ENCODE measurements around the gene GALNT12. TPM values are rescaled to one million over a fixed set of nuclear protein-coding genes. Genes with fewer than 3 reads are reported as not detected.

The GALNT12 gene
- total and polyA plus RNA-seq, 2 experiments from 2014 or later, result 4.2 to 19.7 TPM

DNA sequence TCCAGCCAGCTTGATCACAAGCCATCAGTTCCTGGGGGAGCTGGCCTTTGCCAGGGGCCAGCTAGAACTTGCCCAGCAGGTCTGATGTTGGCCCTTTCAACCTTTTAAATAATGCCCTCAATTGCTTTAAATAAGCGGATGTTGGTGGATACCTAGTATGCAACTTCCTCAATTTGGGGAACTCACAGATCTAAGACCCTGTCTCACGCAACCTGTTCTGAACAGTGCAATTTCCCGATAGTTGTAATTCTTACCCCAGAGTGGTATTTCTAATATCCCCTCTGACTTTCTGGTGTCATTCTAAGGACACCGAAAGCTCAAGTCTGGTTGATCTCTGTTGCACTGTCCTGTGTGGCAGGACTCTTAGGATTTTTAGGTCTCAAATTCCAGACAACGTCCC, 23.1 kb downstream of the GALNT12 start:
- Histone ChIP-seq H3K4me1 (ENCODE audit: low read depth) (peaks cover 9% of the 10 kb centered on the region), H3K36me3 (no peaks in the 10 kb centered on the region), H3K9me3 (ENCODE audit: low read depth) (no peaks in the 10 kb centered on the region), H3K4me3 (no peak overlapping the region), H3K27me3 (no peaks in the 10 kb centered on the region), H3K27ac (no peak overlapping the region)
- TF ChIP-seq, protein P1, sequence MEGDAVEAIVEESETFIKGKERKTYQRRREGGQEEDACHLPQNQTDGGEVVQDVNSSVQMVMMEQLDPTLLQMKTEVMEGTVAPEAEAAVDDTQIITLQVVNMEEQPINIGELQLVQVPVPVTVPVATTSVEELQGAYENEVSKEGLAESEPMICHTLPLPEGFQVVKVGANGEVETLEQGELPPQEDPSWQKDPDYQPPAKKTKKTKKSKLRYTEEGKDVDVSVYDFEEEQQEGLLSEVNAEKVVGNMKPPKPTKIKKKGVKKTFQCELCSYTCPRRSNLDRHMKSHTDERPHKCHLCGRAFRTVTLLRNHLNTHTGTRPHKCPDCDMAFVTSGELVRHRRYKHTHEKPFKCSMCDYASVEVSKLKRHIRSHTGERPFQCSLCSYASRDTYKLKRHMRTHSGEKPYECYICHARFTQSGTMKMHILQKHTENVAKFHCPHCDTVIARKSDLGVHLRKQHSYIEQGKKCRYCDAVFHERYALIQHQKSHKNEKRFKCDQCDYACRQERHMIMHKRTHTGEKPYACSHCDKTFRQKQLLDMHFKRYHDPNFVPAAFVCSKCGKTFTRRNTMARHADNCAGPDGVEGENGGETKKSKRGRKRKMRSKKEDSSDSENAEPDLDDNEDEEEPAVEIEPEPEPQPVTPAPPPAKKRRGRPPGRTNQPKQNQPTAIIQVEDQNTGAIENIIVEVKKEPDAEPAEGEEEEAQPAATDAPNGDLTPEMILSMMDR (IDR thresholded peaks at IDR 0.05; ENCODE audit: low read depth, low read length), result no peak
- no peak for DNase-seq (ENCODE audit: low read depth in 1 of 2, low spot score in 1 of 2)

DNA sequence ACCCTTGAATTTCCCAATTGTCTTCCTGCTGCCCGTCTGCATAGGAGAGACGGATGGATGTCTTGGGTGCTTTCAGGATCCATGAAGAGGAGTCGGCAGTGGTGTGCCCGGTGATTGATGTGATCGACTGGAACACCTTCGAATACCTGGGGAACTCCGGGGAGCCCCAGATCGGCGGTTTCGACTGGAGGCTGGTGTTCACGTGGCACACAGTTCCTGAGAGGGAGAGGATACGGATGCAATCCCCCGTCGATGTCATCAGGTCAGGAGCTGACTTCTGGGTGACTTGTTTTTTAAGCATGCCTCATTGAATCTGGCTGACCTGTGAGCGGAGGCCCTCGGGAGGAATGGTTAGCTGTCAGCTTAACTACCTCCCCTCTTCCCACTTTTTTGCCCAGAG, 24.2 kb downstream of the GALNT12 start:
- Histone ChIP-seq H3K36me3 (no peaks in the 10 kb centered on the region), H3K9me3 (ENCODE audit: low read depth) (no peaks in the 10 kb centered on the region), H3K4me3 (no peak overlapping the region), H3K27ac (no peak overlapping the region), H3K27me3 (no peaks in the 10 kb centered on the region), H3K4me1 (ENCODE audit: low read depth) (peaks cover 9% of the 10 kb centered on the region)
- DNase-seq (ENCODE audit: low read depth in 1 of 2, low spot score in 1 of 2), result no peak
- TF ChIP-seq, protein P1 (IDR thresholded peaks at IDR 0.05; ENCODE audit: low read depth, low read length), result no peak

DNA sequence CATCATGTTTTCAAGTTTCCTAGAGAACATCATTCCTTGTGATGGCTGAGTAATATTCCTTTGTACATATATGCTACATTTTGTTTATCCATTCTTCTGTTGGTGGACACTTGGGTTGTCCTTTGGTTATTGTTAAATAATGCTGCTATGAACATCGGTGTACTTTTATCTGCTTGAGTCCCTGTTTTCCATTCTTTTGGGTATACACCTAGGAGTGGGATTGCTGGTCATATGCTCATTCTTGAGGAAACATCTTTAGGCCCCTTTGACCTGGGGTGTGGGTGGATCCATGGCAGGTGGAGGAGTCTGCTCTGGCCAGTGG, 25.3 kb downstream of the GALNT12 start:
- TF ChIP-seq, protein P1 (IDR thresholded peaks at IDR 0.05; ENCODE audit: low read depth, low read length), result no peak
- H3K27ac ChIP-seq, result peak overlapping the region; percentile 55
- no peak overlapping the region for H3K4me3 ChIP-seq
- no peaks in the 10 kb centered on the region for H3K27me3 ChIP-seq
- peaks cover 9% of the 10 kb centered on the region for H3K4me1 ChIP-seq (ENCODE audit: low read depth)
- no peak for DNase-seq (ENCODE audit: low read depth in 1 of 2, low spot score in 1 of 2)
- H3K36me3 ChIP-seq, result no peaks in the 10 kb centered on the region
- H3K9me3 ChIP-seq (ENCODE audit: low read depth), result no peaks in the 10 kb centered on the region

DNA sequence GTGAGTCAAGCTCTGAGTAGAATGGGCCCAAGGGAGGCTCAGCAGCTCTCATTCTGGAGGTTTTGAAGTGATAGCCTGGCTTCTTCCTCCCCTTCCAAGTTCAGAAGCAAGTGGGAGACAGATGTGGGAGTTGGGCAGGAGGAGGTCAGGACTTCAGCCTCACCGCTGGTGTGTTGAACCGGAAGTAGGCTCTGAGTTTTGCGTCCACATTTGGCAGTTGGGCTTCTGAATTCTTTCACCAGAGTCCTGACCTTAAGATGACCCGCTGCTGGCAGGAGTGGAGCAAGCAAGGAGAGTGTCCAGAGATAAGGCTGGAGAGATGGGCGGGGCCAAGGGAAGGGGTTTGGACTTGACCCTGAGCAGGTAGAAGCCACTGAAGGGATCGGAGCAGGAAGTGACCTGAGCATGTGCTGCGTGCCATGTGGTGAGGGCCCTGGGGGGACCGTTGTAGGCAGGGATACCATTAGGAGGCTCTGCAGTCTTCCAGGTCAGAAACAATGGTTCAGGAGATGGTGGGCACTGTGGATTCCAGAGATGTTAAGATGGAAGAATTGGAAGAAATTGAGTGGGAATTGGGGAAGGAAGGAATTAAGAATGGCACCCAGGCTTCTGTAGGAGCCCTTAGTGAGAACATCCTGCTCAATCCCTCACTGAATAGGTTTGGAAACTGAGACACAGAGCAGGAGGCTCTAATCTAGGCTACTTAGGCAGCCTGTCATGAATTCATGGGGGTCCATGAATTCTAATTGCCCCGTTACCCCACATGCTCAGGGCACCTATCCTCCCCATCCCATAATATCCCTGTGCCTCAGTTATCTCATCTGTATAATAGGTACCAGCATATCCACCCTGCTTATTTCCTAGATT, 25.9 kb downstream of the GALNT12 start:
- H3K9me3 ChIP-seq (ENCODE audit: low read depth), result no peaks in the 10 kb centered on the region
- H3K27me3 ChIP-seq, result no peaks in the 10 kb centered on the region
- peak overlapping the region; percentile 55 for H3K27ac ChIP-seq
- TF ChIP-seq, protein P1 (IDR thresholded peaks at IDR 0.05; ENCODE audit: low read depth, low read length), result no peak
- H3K4me3 ChIP-seq, result no peak overlapping the region
- H3K4me1 ChIP-seq (ENCODE audit: low read depth), result peaks cover 9% of the 10 kb centered on the region
- DNase-seq (ENCODE audit: low read depth in 1 of 2, low spot score in 1 of 2), result peak; percentile 59 to 76
- no peaks in the 10 kb centered on the region for H3K36me3 ChIP-seq

DNA sequence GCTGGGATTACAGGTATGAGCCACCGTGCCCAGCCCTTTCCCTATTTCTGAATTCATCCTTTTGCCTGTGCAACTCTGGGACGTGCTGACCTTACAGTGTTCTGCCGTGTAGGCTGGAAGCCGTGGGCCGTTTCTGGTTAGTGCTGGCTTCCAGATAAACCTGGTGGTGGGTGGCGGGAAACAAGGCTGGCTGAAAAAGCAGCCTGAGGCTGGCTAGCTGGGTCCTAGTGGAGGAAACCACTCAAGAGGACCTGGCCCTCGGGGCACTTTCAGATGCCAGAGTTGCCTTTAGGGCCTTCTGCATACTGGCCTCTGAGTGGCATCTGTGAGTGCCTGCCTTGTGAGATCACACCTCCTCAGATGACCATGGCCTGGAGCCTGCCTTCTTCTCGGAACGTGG, 26.9 kb downstream of the GALNT12 start:
- Histone ChIP-seq H3K27me3 (no peaks in the 10 kb centered on the region), H3K36me3 (no peaks in the 10 kb centered on the region), H3K4me1 (ENCODE audit: low read depth) (peaks cover 9% of the 10 kb centered on the region), H3K27ac (no peak overlapping the region), H3K4me3 (no peak overlapping the region), H3K9me3 (ENCODE audit: low read depth) (no peaks in the 10 kb centered on the region)
- DNase-seq (ENCODE audit: low read depth in 1 of 2, low spot score in 1 of 2), result no peak
- TF ChIP-seq, protein P1 (IDR thresholded peaks at IDR 0.05; ENCODE audit: low read depth, low read length), result no peak

Data from cardiac muscle cell (in vitro differentiated cells and primary cell).